Kidney (tissue), 14 donors: ENCODE data around the gene PLPP3. TPM values are rescaled to one million over a fixed set of nuclear protein-coding genes. Genes with fewer than 3 reads are reported as not detected.

Experiments used
- DNase-seq, 5 donors: peaks; one replicate each; pipeline ENCODE4 v3.0.0-alpha.2; 2013 to 2020
- FAIRE-seq: peaks from 2 replicates; lab custom pipeline; 2012; peaks lifted over from hg19 to GRCh38; lab: Jason Lieb, UNC
- H3K27ac ChIP-seq, 2 donors: one replicate each; pipeline ENCODE4 v1.7.0; 2013; ENCODE audit warnings: low read depth in 2 of 2, low read length in 2 of 2, inconsistent platforms in 1 of 2
- H3K27me3 ChIP-seq: one replicate; pipeline ENCODE4 v1.7.1; 2013; ENCODE audit warnings: low read length, inconsistent platforms; ENCODE audit not compliant: control insufficient read depth, insufficient read depth
- H3K36me3 ChIP-seq, 3 donors: one replicate each; pipeline versions ENCODE4 v1.7.0 to v1.7.1; 2013; ENCODE audit warnings: low read length in 3 of 3, control low read depth in 1 of 3, inconsistent platforms in 1 of 3; ENCODE audit not compliant: insufficient read depth in 3 of 3, control insufficient read depth in 2 of 3
- H3K4me1 ChIP-seq, 3 donors: one replicate each; pipeline versions ENCODE4 v1.7.0 to v1.7.1; 2013; ENCODE audit warnings: low read length in 3 of 3, inconsistent platforms in 1 of 3, low read depth in 1 of 3; ENCODE audit not compliant: control insufficient read depth in 2 of 3, insufficient read depth in 2 of 3
- H3K4me3 ChIP-seq, 3 donors: one replicate each; pipeline versions ENCODE4 v1.7.0 to v1.8.1; 2013; ENCODE audit warnings: low read length in 3 of 3, control low read depth in 1 of 3, inconsistent platforms in 1 of 3
- H3K9ac ChIP-seq, 3 donors: one replicate each; pipeline versions ENCODE4 v1.7.0 to v1.7.1; 2013; ENCODE audit warnings: low read length in 3 of 3, control low read depth in 1 of 3, inconsistent platforms in 1 of 3
- H3K9me3 ChIP-seq, 3 donors: one replicate each; pipeline versions ENCODE4 v1.7.0 to v1.7.1; 2013; ENCODE audit warnings: low read length in 3 of 3, control low read depth in 1 of 3, inconsistent platforms in 1 of 3; ENCODE audit not compliant: control insufficient read depth in 2 of 3, insufficient read depth in 1 of 3
- intact Hi-C: fragments of 100-400 bp; cut with DNase I; formaldehyde crosslinking; loops from one replicate; pipeline ENCODE4 v1.11.1; 2022
- polyA plus RNA-seq: library from polyadenylated mRNA; stranded (reverse); fragments of 350-450 nt; fragmentation: Illumina TruSeq; extraction: RNeasy Lipid Tissue Mini Kit (QIAGEN cat#74804); gene quantifications from one replicate; pipeline ENCODE4 v1.2.3, GENCODE V29; 2014; ENCODE audit warnings: low read depth, low replicate concordance; ENCODE audit not compliant: insufficient read depth
- total RNA-seq: library from RNA; stranded (reverse); fragmentation: NEBNext Ultra II Directional; extraction: Animal tissue kit (Norgen Biotek cat#: 25700); gene quantifications from one replicate; pipeline ENCODE4 v1.2.1, GENCODE V29; 2021
- TF ChIP-seq, protein P1 (sequence below): IDR thresholded peaks from 3 replicates; pipeline ENCODE4 v1.5.1; 2012; ENCODE audit warnings: mild to moderate bottlenecking, moderate library complexity, borderline replicate concordance; ENCODE audit not compliant: insufficient read depth; ENCODE audit errors: extremely low read depth
- donor health status: control.
- donor health status: control.
- donor health status: control.
- donor health status: control.
- donor health status: control.
- donor health status: DM: yes; HTN: yes; CAD: no.
- donor health status: Normal renal cell carcinoma (clear cell type).

The PLPP3 gene
- total and polyA plus RNA-seq, 2 donors from 2014 or later, result 100 to 107 TPM

- Histone ChIP-seq H3K36me3 (no peaks in the 10 kb centered on the region), H3K9me3 (no peaks in the 10 kb centered on the region), H3K9ac (no peak overlapping the region), H3K27me3 (no peaks in the 10 kb centered on the region), H3K4me3 (no peak overlapping the region), H3K27ac (no peak overlapping the region), H3K4me1 (peaks cover 4 to 21% (median 9%) of the 10 kb centered on the region in 3 donors)
- intact Hi-C loops, result no loop called here
- FAIRE-seq (no peak), DNase-seq (no peak)
- TF ChIP-seq, protein P1, sequence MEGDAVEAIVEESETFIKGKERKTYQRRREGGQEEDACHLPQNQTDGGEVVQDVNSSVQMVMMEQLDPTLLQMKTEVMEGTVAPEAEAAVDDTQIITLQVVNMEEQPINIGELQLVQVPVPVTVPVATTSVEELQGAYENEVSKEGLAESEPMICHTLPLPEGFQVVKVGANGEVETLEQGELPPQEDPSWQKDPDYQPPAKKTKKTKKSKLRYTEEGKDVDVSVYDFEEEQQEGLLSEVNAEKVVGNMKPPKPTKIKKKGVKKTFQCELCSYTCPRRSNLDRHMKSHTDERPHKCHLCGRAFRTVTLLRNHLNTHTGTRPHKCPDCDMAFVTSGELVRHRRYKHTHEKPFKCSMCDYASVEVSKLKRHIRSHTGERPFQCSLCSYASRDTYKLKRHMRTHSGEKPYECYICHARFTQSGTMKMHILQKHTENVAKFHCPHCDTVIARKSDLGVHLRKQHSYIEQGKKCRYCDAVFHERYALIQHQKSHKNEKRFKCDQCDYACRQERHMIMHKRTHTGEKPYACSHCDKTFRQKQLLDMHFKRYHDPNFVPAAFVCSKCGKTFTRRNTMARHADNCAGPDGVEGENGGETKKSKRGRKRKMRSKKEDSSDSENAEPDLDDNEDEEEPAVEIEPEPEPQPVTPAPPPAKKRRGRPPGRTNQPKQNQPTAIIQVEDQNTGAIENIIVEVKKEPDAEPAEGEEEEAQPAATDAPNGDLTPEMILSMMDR, result no peak
Observed at GRCh38 chr1:56472860-56473259, 106.5 kb downstream of the PLPP3 start.

DNA sequence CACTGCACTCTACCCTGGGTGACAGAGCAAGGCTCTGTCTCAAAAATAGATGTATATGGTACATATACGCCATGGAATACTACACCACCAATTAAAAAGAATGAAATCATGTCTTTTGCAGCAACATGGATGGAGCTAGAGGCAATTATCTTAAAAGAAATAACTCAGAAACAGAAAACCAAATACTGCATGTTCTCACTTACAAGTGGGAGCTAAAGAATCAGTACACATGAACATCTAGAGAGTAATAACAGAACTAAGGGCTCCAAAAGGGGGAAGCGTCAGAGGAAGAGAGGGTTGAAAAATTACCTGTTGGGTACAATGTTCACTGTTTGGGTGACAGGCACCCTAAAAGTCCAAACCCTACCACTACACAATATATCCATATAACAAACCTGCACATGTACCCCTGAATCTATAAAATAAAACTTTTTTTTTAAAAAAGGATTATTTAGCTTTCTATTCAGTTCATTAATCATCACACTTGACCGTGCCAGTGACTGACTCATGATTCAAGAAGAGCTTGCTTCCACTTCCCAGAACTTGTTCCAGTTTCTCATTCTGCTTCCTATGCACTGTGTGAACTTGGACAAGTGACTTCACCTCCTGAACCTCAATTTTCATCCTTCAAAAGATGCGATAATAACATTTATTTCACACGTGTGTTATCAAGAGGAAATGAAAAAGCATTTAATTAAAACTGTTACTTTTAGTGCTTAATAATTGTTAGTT lies 109.6 kb downstream of the PLPP3 start:
- TF ChIP-seq, protein P1, result no peak
- Histone ChIP-seq H3K27ac (peak overlapping the region in 1 of 2 donors; percentile 23), H3K9me3 (no peaks in the 10 kb centered on the region), H3K27me3 (no peaks in the 10 kb centered on the region), H3K4me3 (no peak overlapping the region), H3K36me3 (no peaks in the 10 kb centered on the region), H3K9ac (no peak overlapping the region), H3K4me1 (peaks cover 0 to 14% (median 3%) of the 10 kb centered on the region in 3 donors)
- intact Hi-C loops, result no loop called here
- no peak for DNase-seq
- FAIRE-seq, result peak; percentile 54

DNA sequence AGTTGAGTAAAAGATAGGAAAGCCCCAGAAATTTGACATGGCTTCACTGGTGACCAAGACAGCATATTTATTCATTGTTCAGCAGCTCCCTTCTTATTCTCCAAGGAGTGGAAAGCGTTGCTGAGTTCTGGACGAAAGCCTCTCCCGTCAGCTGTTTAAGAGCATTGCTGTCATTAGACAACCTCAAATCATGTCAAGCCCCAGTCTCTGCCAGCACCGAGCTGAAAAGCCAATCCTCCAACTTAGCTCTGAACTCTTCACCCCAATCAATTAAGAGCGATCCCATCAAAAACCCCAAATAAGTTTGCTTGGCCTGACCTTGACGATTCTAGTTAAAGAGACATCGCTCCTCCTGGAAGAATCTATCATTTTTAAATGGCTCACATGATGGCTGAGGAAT lies 110.8 kb downstream of the PLPP3 start:
- Histone ChIP-seq H3K27me3 (no peaks in the 10 kb centered on the region), H3K9me3 (no peaks in the 10 kb centered on the region), H3K36me3 (no peaks in the 10 kb centered on the region), H3K4me1 (peaks cover 0 to 14% (median 3%) of the 10 kb centered on the region in 3 donors), H3K9ac (no peak overlapping the region), H3K27ac (no peak overlapping the region), H3K4me3 (no peak overlapping the region)
- DNase-seq (peak in 1 of 5 donors; percentile 51), FAIRE-seq (no peak)
- intact Hi-C loops, result no loop called here
- TF ChIP-seq, protein P1, result no peak
